PFSK-1 (cell line): ENCODE results near the gene UTRN.

Source experiments
- POLR2AphosphoS5 ChIP-seq: IDR thresholded peaks from 2 replicates; pipeline ENCODE4 v1.6.1; 2012; ENCODE audit warnings: low read depth, mild to moderate bottlenecking, control low read depth, low read length, moderate library complexity
- SIN3A ChIP-seq: IDR thresholded peaks from 2 replicates; pipeline ENCODE4 v1.6.1; 2012; ENCODE audit warnings: mild to moderate bottlenecking, low read length, moderate library complexity, borderline replicate concordance; ENCODE audit not compliant: insufficient read depth
- TAF1 ChIP-seq: IDR thresholded peaks from 2 replicates; pipeline ENCODE4 v1.6.1; 2012; ENCODE audit warnings: low read length, control low read depth, borderline replicate concordance; ENCODE audit not compliant: insufficient read depth
- TF ChIP-seq, protein P1 (sequence below), 2 experiments: IDR thresholded peaks; 2 replicates each; pipeline versions ENCODE4 v1.6.1 to v1.8.0; 2011 to 2012; ENCODE audit warnings: low read depth in 2 of 2, low read length in 2 of 2, control low read depth in 1 of 2, inconsistent platforms in 1 of 2, mild to moderate bottlenecking in 1 of 2, moderate library complexity in 1 of 2; ENCODE audit not compliant: insufficient read depth in 1 of 2

DNA sequence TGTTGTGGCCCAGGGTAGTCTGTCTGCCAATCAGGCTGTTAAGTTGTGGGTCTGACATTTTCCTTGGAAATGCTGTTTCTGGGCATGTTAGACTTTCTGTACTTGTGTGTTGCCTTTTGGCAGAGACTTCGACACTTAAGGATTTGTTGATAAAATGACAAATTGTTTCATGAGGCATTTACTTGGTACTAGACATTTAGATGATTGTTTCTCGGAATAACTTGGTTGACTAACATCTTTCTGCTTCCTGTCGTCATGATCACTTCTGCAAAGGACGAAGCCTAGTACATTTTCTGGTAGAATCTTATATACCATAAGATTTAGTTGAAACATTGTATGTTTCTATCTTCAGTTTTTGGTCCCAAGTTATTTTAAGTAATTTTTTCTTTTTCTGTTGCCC is 34.1 kb downstream of the UTRN start:
- TF ChIP-seq, protein P1, sequence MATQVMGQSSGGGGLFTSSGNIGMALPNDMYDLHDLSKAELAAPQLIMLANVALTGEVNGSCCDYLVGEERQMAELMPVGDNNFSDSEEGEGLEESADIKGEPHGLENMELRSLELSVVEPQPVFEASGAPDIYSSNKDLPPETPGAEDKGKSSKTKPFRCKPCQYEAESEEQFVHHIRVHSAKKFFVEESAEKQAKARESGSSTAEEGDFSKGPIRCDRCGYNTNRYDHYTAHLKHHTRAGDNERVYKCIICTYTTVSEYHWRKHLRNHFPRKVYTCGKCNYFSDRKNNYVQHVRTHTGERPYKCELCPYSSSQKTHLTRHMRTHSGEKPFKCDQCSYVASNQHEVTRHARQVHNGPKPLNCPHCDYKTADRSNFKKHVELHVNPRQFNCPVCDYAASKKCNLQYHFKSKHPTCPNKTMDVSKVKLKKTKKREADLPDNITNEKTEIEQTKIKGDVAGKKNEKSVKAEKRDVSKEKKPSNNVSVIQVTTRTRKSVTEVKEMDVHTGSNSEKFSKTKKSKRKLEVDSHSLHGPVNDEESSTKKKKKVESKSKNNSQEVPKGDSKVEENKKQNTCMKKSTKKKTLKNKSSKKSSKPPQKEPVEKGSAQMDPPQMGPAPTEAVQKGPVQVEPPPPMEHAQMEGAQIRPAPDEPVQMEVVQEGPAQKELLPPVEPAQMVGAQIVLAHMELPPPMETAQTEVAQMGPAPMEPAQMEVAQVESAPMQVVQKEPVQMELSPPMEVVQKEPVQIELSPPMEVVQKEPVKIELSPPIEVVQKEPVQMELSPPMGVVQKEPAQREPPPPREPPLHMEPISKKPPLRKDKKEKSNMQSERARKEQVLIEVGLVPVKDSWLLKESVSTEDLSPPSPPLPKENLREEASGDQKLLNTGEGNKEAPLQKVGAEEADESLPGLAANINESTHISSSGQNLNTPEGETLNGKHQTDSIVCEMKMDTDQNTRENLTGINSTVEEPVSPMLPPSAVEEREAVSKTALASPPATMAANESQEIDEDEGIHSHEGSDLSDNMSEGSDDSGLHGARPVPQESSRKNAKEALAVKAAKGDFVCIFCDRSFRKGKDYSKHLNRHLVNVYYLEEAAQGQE (IDR thresholded peaks at IDR 0.05; ENCODE audit: insufficient read depth in 1 of 2, low read depth in 2 of 2, low read length in 2 of 2) = no peak
- TF ChIP-seq TAF1 (no peak), POLR2AphosphoS5 (no peak), SIN3A (no peak)
